Keratinocyte (primary cell): ENCODE data around the gene HLA-DMB. TPM values are rescaled to one million over a fixed set of nuclear protein-coding genes. Genes with fewer than 3 reads are reported as not detected.

ENCODE experiments used
- DNase-seq: peaks from one replicate; pipeline ENCODE4 v3.0.0-alpha.2; 2011; ENCODE audit warnings: low read depth, missing footprints, low spot score
- FAIRE-seq: peaks from 2 replicates; lab custom pipeline; 2011; peaks lifted over from hg19 to GRCh38; lab: Jason Lieb, UNC
- H2AFZ ChIP-seq: 2 replicates; pipeline ENCODE4 v1.6.0; 2012; ENCODE audit warnings: low read length, control low read depth, inconsistent platforms; ENCODE audit not compliant: control insufficient read depth
- H3K27ac ChIP-seq: 2 replicates; pipeline ENCODE4 v1.5.1; 2011; ENCODE audit warnings: low read length; ENCODE audit not compliant: control insufficient read depth, insufficient read depth
- H3K27me3 ChIP-seq: 3 replicates; pipeline ENCODE4 v1.6.0; 2011; ENCODE audit warnings: low read length; ENCODE audit not compliant: control insufficient read depth, insufficient read depth; ENCODE audit errors: extremely low read depth
- H3K36me3 ChIP-seq, 2 experiments: 2 replicates in 1 of 2; 3 replicates in 1 of 2; pipeline ENCODE4 v1.5.1; 2011; ENCODE audit warnings: low read length in 2 of 2, mild to moderate bottlenecking in 1 of 2; ENCODE audit not compliant: control insufficient read depth in 2 of 2, insufficient read depth in 2 of 2; ENCODE audit errors: extremely low read depth in 1 of 2
- H3K4me1 ChIP-seq: 3 replicates; pipeline ENCODE4 v1.5.1; 2011; ENCODE audit warnings: low read length; ENCODE audit not compliant: control insufficient read depth, insufficient read depth; ENCODE audit errors: extremely low read depth
- H3K4me2 ChIP-seq: 3 replicates; pipeline ENCODE4 v1.6.0; 2011; ENCODE audit warnings: low read depth, low read length; ENCODE audit not compliant: control insufficient read depth, insufficient read depth; ENCODE audit errors: extremely low read depth
- H3K4me3 ChIP-seq, 3 experiments: fragments of 200-600 bp in 1 of 3; sonication (generic) in 1 of 3; 2 replicates in 2 of 3; 3 replicates in 1 of 3; pipeline ENCODE4 v1.5.1; 2011 to 2016; ENCODE audit warnings: low read length in 3 of 3, mild to moderate bottlenecking in 3 of 3, control low read depth in 2 of 3, inconsistent platforms in 1 of 3, low read depth in 1 of 3, mixed read lengths in 1 of 3, mixed run types in 1 of 3, moderate library complexity in 1 of 3; ENCODE audit not compliant: control insufficient read depth in 2 of 3, insufficient read depth in 2 of 3; ENCODE audit errors: extremely low read depth in 1 of 3
- H3K79me2 ChIP-seq: 2 replicates; pipeline ENCODE4 v1.6.0; 2012; ENCODE audit warnings: low read length; ENCODE audit not compliant: control insufficient read depth, insufficient read depth
- H3K9ac ChIP-seq: 3 replicates; pipeline ENCODE4 v1.6.0; 2011; ENCODE audit warnings: low read length; ENCODE audit not compliant: control insufficient read depth, insufficient read depth; ENCODE audit errors: extremely low read depth
- H3K9me1 ChIP-seq: 3 replicates; pipeline ENCODE4 v1.6.0; 2011; ENCODE audit warnings: low read length; ENCODE audit not compliant: control insufficient read depth, insufficient read depth; ENCODE audit errors: extremely low read depth
- H3K9me3 ChIP-seq: 2 replicates; pipeline ENCODE4 v1.5.1; 2012; ENCODE audit warnings: low read depth, low read length; ENCODE audit not compliant: control insufficient read depth
- H4K20me1 ChIP-seq: 3 replicates; pipeline ENCODE4 v1.6.0; 2011; ENCODE audit warnings: low read length; ENCODE audit not compliant: control insufficient read depth, insufficient read depth; ENCODE audit errors: extremely low read depth
- CTCF ChIP-seq, 3 experiments: IDR thresholded peaks in 1 of 3; conservative IDR thresholded peaks in 1 of 3; optimal IDR thresholded peaks in 1 of 3; 2 replicates in 2 of 3; 3 replicates in 1 of 3; pipeline versions ENCODE3 to v1.5.1; 2011; ENCODE audit warnings: low read length in 3 of 3, mild to moderate bottlenecking in 3 of 3, moderate library complexity in 2 of 3, control low read depth in 1 of 3, inconsistent platforms in 1 of 3; ENCODE audit not compliant: insufficient read depth in 2 of 3; ENCODE audit errors: extremely low read depth in 1 of 3
- EZH2 ChIP-seq: IDR thresholded peaks from one replicate; pipeline ENCODE4 v1.6.1; 2012; ENCODE audit warnings: inconsistent platforms, mild to moderate bottlenecking, low read length, moderate library complexity
- dilution Hi-C: fragments of 300-500 bp; cut with MboI; formaldehyde crosslinking; loops from one replicate; pipeline ENCODE4 v1.7.0; 2020; ENCODE audit warnings: low sequenced_read_pairs; ENCODE audit not compliant: extremely low pct_ligation_motif_present
- polyA plus RNA-seq, 5 experiments: library from polyadenylated mRNA; depleted of rRNA in 3 of 5; stranded (reverse) in 3 of 5; stranded (forward) in 1 of 5; unstranded in 1 of 5; fragments of >200 nt; gene quantifications; 1 replicate in 1 of 5; 2 replicates in 3 of 5; 3 replicates in 1 of 5; pipeline versions ENCODE4 v1.2.1 to v1.2.3, GENCODE V29; 2011 to 2012; ENCODE audit warnings: missing spikeins in 2 of 5, low read depth in 1 of 5, low replicate concordance in 1 of 5

Gene HLA-DMB
- polyA plus RNA-seq, 1 donor (not counting 4 experiments of a cell fraction or from before 2014, with no cell fraction given): not detected

- FAIRE-seq: no peak
- Histone ChIP-seq H3K36me3 (no peaks in the 10 kb centered on the region), H3K27me3 (no peaks in the 10 kb centered on the region), H3K4me3 (no peak overlapping the region), H4K20me1 (no peaks in the 10 kb centered on the region), H2AFZ (no peak overlapping the region), H3K79me2 (no peaks in the 10 kb centered on the region), H3K4me2 (no peak overlapping the region), H3K27ac (no peak overlapping the region), H3K9ac (no peak overlapping the region), H3K9me3 (no peaks in the 10 kb centered on the region), H3K9me1 (no peaks in the 10 kb centered on the region), H3K4me1 (peaks cover 4% of the 10 kb centered on the region)
- dilution Hi-C loops: no loop called here
- no peak for DNase-seq
- TF ChIP-seq EZH2 (no peak), CTCF (optimal IDR thresholded peaks at IDR 0.05 in 1 of 3, IDR thresholded peaks at IDR 0.05 in 1 of 3, conservative IDR thresholded peaks at IDR 0.05 in 1 of 3; ENCODE audit: extremely low read depth in 1 of 3, insufficient read depth in 2 of 3, low read length in 3 of 3) (no peak)
Observed at GRCh38 chr6:32950010-32950409, 9.2 kb upstream of the HLA-DMB start.

GRCh38 chr6:32949113-32949512 is 8.3 kb upstream of the HLA-DMB start:
- H3K27me3 ChIP-seq: no peaks in the 10 kb centered on the region
- no peaks in the 10 kb centered on the region for H3K9me1 ChIP-seq
- H4K20me1 ChIP-seq: no peaks in the 10 kb centered on the region
- peaks cover 4% of the 10 kb centered on the region for H3K4me1 ChIP-seq
- TF ChIP-seq EZH2 (no peak), CTCF (optimal IDR thresholded peaks at IDR 0.05 in 1 of 3, IDR thresholded peaks at IDR 0.05 in 1 of 3, conservative IDR thresholded peaks at IDR 0.05 in 1 of 3; ENCODE audit: extremely low read depth in 1 of 3, insufficient read depth in 2 of 3, low read length in 3 of 3) (no peak)
- H3K4me3 ChIP-seq: no peak overlapping the region
- H3K9ac ChIP-seq: no peak overlapping the region
- H3K79me2 ChIP-seq: no peaks in the 10 kb centered on the region
- no peak overlapping the region for H3K27ac ChIP-seq
- dilution Hi-C loops: no loop called here
- no peaks in the 10 kb centered on the region for H3K36me3 ChIP-seq
- no peak overlapping the region for H3K4me2 ChIP-seq
- DNase-seq (no peak), FAIRE-seq (no peak)
- H2AFZ ChIP-seq: no peak overlapping the region
- H3K9me3 ChIP-seq: no peaks in the 10 kb centered on the region
